Mesenchymal stem cell (in vitro differentiated cells and primary cell): ENCODE data around the gene RB1.
"Not testable (repeated sequence)": the region's sequence is repeated elsewhere in the genome, so short reads cannot be mapped to it uniquely, and the experiment has no call there.

Experiments used
- DNase-seq: peaks from one replicate; pipeline ENCODE4 v3.0.0-alpha.2; 2013
- H2AFZ ChIP-seq: one replicate; pipeline ENCODE4 v1.6.1; 2013; ENCODE audit warnings: low read depth, mild to moderate bottlenecking, control low read depth, inconsistent platforms, low read length, moderate library complexity
- H2AK5ac ChIP-seq: 2 replicates; pipeline ENCODE4 v1.6.1; 2013; ENCODE audit warnings: low read length, moderate library complexity, mild to moderate bottlenecking, inconsistent platforms; ENCODE audit not compliant: severe bottlenecking
- H2BK120ac ChIP-seq: one replicate; pipeline ENCODE4 v1.6.1; 2013; ENCODE audit warnings: low read depth, mild to moderate bottlenecking, inconsistent platforms, low read length, moderate library complexity
- H2BK12ac ChIP-seq, 2 experiments: one replicate each; pipeline ENCODE4 v1.6.1; 2013; ENCODE audit warnings: inconsistent platforms in 2 of 2, low read length in 2 of 2, mild to moderate bottlenecking in 2 of 2, moderate library complexity in 2 of 2, control low read depth in 1 of 2
- H2BK15ac ChIP-seq: one replicate; pipeline ENCODE4 v1.6.1; 2013; ENCODE audit warnings: mild to moderate bottlenecking, low read depth, inconsistent platforms; ENCODE audit not compliant: poor library complexity, severe bottlenecking
- H2BK5ac ChIP-seq: 2 replicates; pipeline ENCODE4 v1.6.1; 2013; ENCODE audit warnings: low read depth, mild to moderate bottlenecking, low read length, control low read depth, inconsistent platforms; ENCODE audit not compliant: poor library complexity, severe bottlenecking
- H3K14ac ChIP-seq, 2 experiments: one replicate each; pipeline ENCODE4 v1.6.1; 2013; ENCODE audit warnings: inconsistent platforms in 2 of 2, low read length in 2 of 2, control low read depth in 1 of 2, mild to moderate bottlenecking in 1 of 2, moderate library complexity in 1 of 2
- H3K18ac ChIP-seq, 2 experiments: one replicate each; pipeline ENCODE4 v1.6.1; 2013; ENCODE audit warnings: inconsistent platforms in 2 of 2, low read length in 2 of 2, control low read depth in 1 of 2, low read depth in 1 of 2, mild to moderate bottlenecking in 1 of 2
- H3K23ac ChIP-seq, 2 experiments: one replicate each; pipeline ENCODE4 v1.6.1; 2013; ENCODE audit warnings: inconsistent platforms in 2 of 2, low read length in 2 of 2, mild to moderate bottlenecking in 2 of 2, moderate library complexity in 2 of 2, control low read depth in 1 of 2
- H3K27ac ChIP-seq: 2 replicates; pipeline ENCODE4 v1.5.1; 2013; ENCODE audit warnings: mild to moderate bottlenecking, moderate library complexity, low read length, control low read depth, inconsistent platforms; ENCODE audit not compliant: poor library complexity, severe bottlenecking
- H3K27me3 ChIP-seq, 2 experiments: 2 replicates each; pipeline versions ENCODE4 v1.6.1 to v1.7.0; 2013; ENCODE audit warnings: low read length in 2 of 2, mild to moderate bottlenecking in 2 of 2, moderate library complexity in 2 of 2, control low read depth in 1 of 2, inconsistent platforms in 1 of 2; ENCODE audit not compliant: control insufficient read depth in 1 of 2, insufficient read depth in 1 of 2
- H3K36me3 ChIP-seq, 2 experiments: 2 replicates each; pipeline versions ENCODE4 v1.6.1 to v1.7.0; 2013; ENCODE audit warnings: low read length in 2 of 2, control low read depth in 1 of 2, inconsistent platforms in 1 of 2, low read depth in 1 of 2, mild to moderate bottlenecking in 1 of 2; ENCODE audit not compliant: insufficient read depth in 2 of 2, control insufficient read depth in 1 of 2
- H3K4ac ChIP-seq, 2 experiments: one replicate each; pipeline ENCODE4 v1.6.1; 2013; ENCODE audit warnings: inconsistent platforms in 2 of 2, low read length in 2 of 2, mild to moderate bottlenecking in 2 of 2, moderate library complexity in 2 of 2, control low read depth in 1 of 2, low read depth in 1 of 2
- H3K4me1 ChIP-seq: 2 replicates; pipeline ENCODE4 v1.6.1; 2013; ENCODE audit warnings: low read depth, low read length, control low read depth; ENCODE audit not compliant: control insufficient read depth, insufficient read depth
- H3K4me2 ChIP-seq: 2 replicates; pipeline ENCODE4 v1.6.1; 2013; ENCODE audit warnings: low read length, mild to moderate bottlenecking, inconsistent platforms; ENCODE audit not compliant: poor library complexity, severe bottlenecking
- H3K4me3 ChIP-seq, 2 experiments: 2 replicates each; pipeline versions ENCODE4 v1.5.1 to v1.7.0; 2013; ENCODE audit warnings: low read length in 2 of 2, mild to moderate bottlenecking in 2 of 2, control low read depth in 1 of 2, low read depth in 1 of 2; ENCODE audit not compliant: insufficient read depth in 1 of 2
- H3K79me1 ChIP-seq: replicated peaks from 2 replicates; pipeline ENCODE4 v1.6.1; 2013; ENCODE audit warnings: mild to moderate bottlenecking, control low read depth, low read length, inconsistent platforms; ENCODE audit not compliant: poor library complexity, severe bottlenecking
- H3K9ac ChIP-seq: 2 replicates; pipeline ENCODE4 v1.7.0; 2013; ENCODE audit warnings: mild to moderate bottlenecking, low read length, moderate library complexity
- H3K9me3 ChIP-seq: 2 replicates; pipeline ENCODE4 v1.7.0; 2013; ENCODE audit warnings: mild to moderate bottlenecking, low read length; ENCODE audit not compliant: control insufficient read depth
- H4K8ac ChIP-seq: one replicate; pipeline ENCODE4 v1.6.1; 2013; ENCODE audit warnings: inconsistent platforms, mild to moderate bottlenecking, low read length, moderate library complexity
- H4K91ac ChIP-seq: one replicate; pipeline ENCODE4 v1.6.1; 2013; ENCODE audit warnings: mild to moderate bottlenecking, low read length, inconsistent platforms
- WGBS: methylation state at CpG from one replicate; pipeline ENCODE4 v1.1.7; 2013; ENCODE audit warnings: mixed read lengths; 5-methylcytosine and 5-hydroxymethylcytosine counted together

Gene RB1

GRCh38 chr13:48414501-48414900, 111.0 kb downstream of the RB1 start:
- H2BK15ac ChIP-seq = no peak overlapping the region
- no peak overlapping the region for H2AFZ ChIP-seq
- H2AK5ac ChIP-seq = no peak overlapping the region
- H3K4ac ChIP-seq = no peak overlapping the region
- H3K79me1 ChIP-seq = peaks cover 6% of the 10 kb centered on the region
- no peak overlapping the region for H4K8ac ChIP-seq
- no peak overlapping the region for H3K18ac ChIP-seq
- no peaks in the 10 kb centered on the region for H3K4me1 ChIP-seq
- no peak overlapping the region for H3K9ac ChIP-seq
- H2BK120ac ChIP-seq = no peak overlapping the region
- H2BK12ac ChIP-seq = no peak overlapping the region
- H3K27me3 ChIP-seq = no peaks in the 10 kb centered on the region
- no peak for DNase-seq
- H3K14ac ChIP-seq = no peak overlapping the region
- no peak overlapping the region for H3K27ac ChIP-seq
- no peak overlapping the region for H4K91ac ChIP-seq
- H3K23ac ChIP-seq = no peak overlapping the region
- H3K36me3 ChIP-seq = peaks cover 9 to 12% of the 10 kb centered on the region in 2 experiments
- H2BK5ac ChIP-seq = no peak overlapping the region
- H3K4me2 ChIP-seq = no peak overlapping the region
- H3K4me3 ChIP-seq = no peak overlapping the region
- no peaks in the 10 kb centered on the region for H3K9me3 ChIP-seq

DNA sequence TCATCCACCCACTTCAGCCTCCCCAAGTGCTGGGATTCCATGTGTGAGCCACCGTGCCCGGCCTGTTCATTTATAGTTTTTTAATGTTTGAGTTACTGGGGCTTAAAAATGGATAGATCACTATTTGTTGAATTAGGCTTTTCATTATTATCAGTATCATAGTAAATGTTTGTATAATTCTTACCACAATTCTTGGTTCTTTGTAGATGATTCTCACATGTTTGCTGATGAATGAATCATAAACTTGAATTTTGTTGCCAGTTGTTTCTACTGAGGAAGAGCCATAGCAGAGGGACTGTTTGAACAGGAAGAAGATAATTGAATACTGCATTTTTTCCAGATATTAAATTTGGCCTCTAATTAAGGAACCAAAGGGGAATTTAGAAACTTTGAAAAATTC, 112.0 kb downstream of the RB1 start:
- H3K27me3 ChIP-seq = no peaks in the 10 kb centered on the region
- H3K14ac ChIP-seq = no peak overlapping the region
- no peak overlapping the region for H2BK12ac ChIP-seq
- H3K9me3 ChIP-seq = no peaks in the 10 kb centered on the region
- no peaks in the 10 kb centered on the region for H3K4me1 ChIP-seq
- no peak overlapping the region for H3K18ac ChIP-seq
- no peak overlapping the region for H3K27ac ChIP-seq
- no peak overlapping the region for H4K91ac ChIP-seq
- H3K36me3 ChIP-seq = peaks cover 9 to 12% of the 10 kb centered on the region in 2 experiments
- H4K8ac ChIP-seq = no peak overlapping the region
- no peak overlapping the region for H3K4me2 ChIP-seq
- H3K23ac ChIP-seq = no peak overlapping the region
- peaks cover 6% of the 10 kb centered on the region for H3K79me1 ChIP-seq
- H3K9ac ChIP-seq = no peak overlapping the region
- no CpG with 5 or more reads among the region's 2 CpGs for WGBS
- no peak overlapping the region for H2BK15ac ChIP-seq
- DNase-seq = no peak
- no peak overlapping the region for H2AK5ac ChIP-seq
- H2AFZ ChIP-seq = no peak overlapping the region
- H2BK5ac ChIP-seq = no peak overlapping the region
- no peak overlapping the region for H3K4me3 ChIP-seq
- no peak overlapping the region for H3K4ac ChIP-seq
- no peak overlapping the region for H2BK120ac ChIP-seq

GRCh38 chr13:48422003-48422402, 118.5 kb downstream of the RB1 start:
- H3K14ac ChIP-seq, H3K23ac ChIP-seq, H3K27ac ChIP-seq, H2AK5ac ChIP-seq, H4K91ac ChIP-seq, H2BK120ac ChIP-seq, H3K4me2 ChIP-seq, H3K9ac ChIP-seq, H2BK12ac ChIP-seq, H2BK15ac ChIP-seq, H3K4ac ChIP-seq, DNase-seq, H3K18ac ChIP-seq, H3K4me3 ChIP-seq, H3K9me3 ChIP-seq, H2AFZ ChIP-seq, H3K79me1 ChIP-seq, H2BK5ac ChIP-seq, H3K36me3 ChIP-seq, H4K8ac ChIP-seq, H3K27me3 ChIP-seq, H3K4me1 ChIP-seq: not testable (repeated sequence)
- 100% methylated on average over 5 of the region's 5 CpGs for WGBS

- WGBS = 97% methylated on average over 2 of the region's 3 CpGs
Measured at GRCh38 chr13:48424212-48424611, 120.7 kb downstream of the RB1 start.

More at GRCh38 chr13:48424212-48424611, 120.7 kb downstream of the RB1 start:
- Histone ChIP-seq H3K79me1 (peaks cover 4% of the 10 kb centered on the region), H3K18ac (no peak overlapping the region), H3K23ac (no peak overlapping the region), H3K4me1 (no peaks in the 10 kb centered on the region), H3K14ac (no peak overlapping the region), H3K9me3 (peaks cover 4% of the 10 kb centered on the region), H3K9ac (no peak overlapping the region), H4K8ac (no peak overlapping the region), H3K4me3 (no peak overlapping the region), H3K27ac (no peak overlapping the region), H2BK5ac (no peak overlapping the region), H2AFZ (no peak overlapping the region), H3K36me3 (peaks cover 0 to 5% of the 10 kb centered on the region in 2 experiments), H3K4ac (no peak overlapping the region), H2BK15ac (no peak overlapping the region), H3K4me2 (no peak overlapping the region), H4K91ac (no peak overlapping the region), H2AK5ac (no peak overlapping the region), H2BK120ac (no peak overlapping the region), H3K27me3 (no peaks in the 10 kb centered on the region), H2BK12ac (no peak overlapping the region)
- DNase-seq = no peak
